Astrocyte (in vitro differentiated cells and primary cell): Measurements from ENCODE around the gene APC2. TPM values are rescaled to one million over a fixed set of nuclear protein-coding genes. Genes with fewer than 3 reads are reported as not detected.

ENCODE experiments used
- DNase-seq: peaks from one replicate; pipeline ENCODE4 v3.0.0-alpha.2; 2010; ENCODE audit warnings: low read depth
- FAIRE-seq: peaks from 2 replicates; lab custom pipeline; 2011; peaks lifted over from hg19 to GRCh38; lab: Jason Lieb, UNC
- H2AFZ ChIP-seq: 2 replicates; pipeline ENCODE4 v1.6.0; 2012; ENCODE audit warnings: low read depth, low read length, inconsistent platforms
- H3K27ac ChIP-seq: 2 replicates; pipeline ENCODE4 v1.5.1; 2011; ENCODE audit warnings: low read depth, low read length, inconsistent platforms
- H3K27me3 ChIP-seq: 2 replicates; pipeline ENCODE4 v1.6.0; 2011; ENCODE audit warnings: low read length, inconsistent platforms; ENCODE audit not compliant: insufficient read depth
- H3K36me3 ChIP-seq: 2 replicates; pipeline ENCODE4 v1.5.1; 2011; ENCODE audit warnings: low read length, inconsistent platforms; ENCODE audit not compliant: insufficient read depth
- H3K4me1 ChIP-seq: 2 replicates; pipeline ENCODE4 v1.5.1; 2011; ENCODE audit warnings: low read length, inconsistent platforms; ENCODE audit not compliant: insufficient read depth
- H3K4me2 ChIP-seq: 2 replicates; pipeline ENCODE4 v1.6.0; 2012; ENCODE audit warnings: low read length, inconsistent platforms
- H3K4me3 ChIP-seq: 2 replicates; pipeline ENCODE4 v1.5.1; 2011; ENCODE audit warnings: low read depth, mild to moderate bottlenecking, low read length, inconsistent platforms; ENCODE audit not compliant: insufficient read depth
- H3K79me2 ChIP-seq: 2 replicates; pipeline ENCODE4 v1.6.0; 2012; ENCODE audit warnings: mild to moderate bottlenecking, low read length, inconsistent platforms; ENCODE audit not compliant: insufficient read depth
- H3K9ac ChIP-seq: 2 replicates; pipeline ENCODE4 v1.6.0; 2012; ENCODE audit warnings: mild to moderate bottlenecking, low read length, inconsistent platforms
- H3K9me3 ChIP-seq: 2 replicates; pipeline ENCODE4 v1.5.1; 2012; ENCODE audit warnings: low read depth, mild to moderate bottlenecking, low read length, inconsistent platforms; ENCODE audit not compliant: insufficient read depth
- H4K20me1 ChIP-seq: 2 replicates; pipeline ENCODE4 v1.6.0; 2012; ENCODE audit warnings: low read length, inconsistent platforms; ENCODE audit not compliant: insufficient read depth
- H3K27ac Mint-ChIP-seq: one replicate; pipeline ENCODE4 v1.8.0; 2021; ENCODE audit warnings: mild to moderate bottlenecking, mixed read lengths; ENCODE audit not compliant: unreplicated experiment
- H3K27me3 Mint-ChIP-seq: one replicate; pipeline ENCODE4 v1.8.0; 2021; ENCODE audit warnings: low read depth, mixed read lengths; ENCODE audit not compliant: unreplicated experiment
- H3K36me3 Mint-ChIP-seq: one replicate; pipeline ENCODE4 v1.8.0; 2021; ENCODE audit warnings: low read depth, mixed read lengths; ENCODE audit not compliant: unreplicated experiment
- H3K4me1 Mint-ChIP-seq: one replicate; pipeline ENCODE4 v1.8.0; 2021; ENCODE audit warnings: low read depth, mixed read lengths; ENCODE audit not compliant: unreplicated experiment
- H3K4me3 Mint-ChIP-seq: one replicate; pipeline ENCODE4 v1.8.0; 2021; ENCODE audit warnings: mild to moderate bottlenecking, moderate library complexity, mixed read lengths; ENCODE audit not compliant: unreplicated experiment
- H3K9me3 Mint-ChIP-seq: one replicate; pipeline ENCODE4 v1.8.0; 2021; ENCODE audit warnings: mild to moderate bottlenecking, mixed read lengths; ENCODE audit not compliant: unreplicated experiment
- EZH2 ChIP-seq: IDR thresholded peaks from 2 replicates; pipeline ENCODE4 v1.6.1; 2012; ENCODE audit warnings: mild to moderate bottlenecking, low read length, inconsistent platforms; ENCODE audit not compliant: insufficient read depth
- total RNA-seq: library from RNA; stranded (reverse); gene quantifications from 2 replicates; pipeline ENCODE4 v1.2.1, GENCODE V29; 2021
- TF ChIP-seq, protein P1 (sequence below): IDR thresholded peaks from 2 replicates; pipeline ENCODE4 v1.5.1; 2011; ENCODE audit warnings: low read depth, mild to moderate bottlenecking, inconsistent platforms, low read length, moderate library complexity; ENCODE audit not compliant: insufficient read depth

Gene APC2
- total RNA-seq, 1 donor from 2014 or later, result 7.1 TPM

DNA sequence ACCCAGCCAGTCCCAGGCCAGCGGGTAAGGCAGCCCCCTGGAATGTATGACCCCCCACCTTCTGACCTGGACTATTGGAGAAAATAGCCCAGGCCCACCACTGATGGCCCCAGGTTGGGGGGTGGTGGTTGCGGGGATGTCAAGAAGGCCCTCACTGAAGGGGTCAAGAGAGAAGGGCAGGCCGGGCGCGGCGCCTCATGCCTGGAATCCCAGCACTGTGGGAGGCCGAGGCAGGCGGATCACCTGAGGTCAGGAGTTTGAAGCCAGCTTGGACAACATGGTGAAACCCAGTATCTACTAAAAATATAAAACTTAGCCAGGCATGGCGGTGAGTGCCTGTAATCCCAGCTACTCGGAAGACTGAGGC lies 64.4 kb downstream of the APC2 start:
- Histone ChIP-seq H3K9ac (no peak overlapping the region), H4K20me1 (no peaks in the 10 kb centered on the region), H3K36me3 (no peaks in the 10 kb centered on the region), H2AFZ (no peak overlapping the region), H3K4me1 (peaks cover 4% of the 10 kb centered on the region), H3K27me3 (peaks cover 2% of the 10 kb centered on the region), H3K9me3 (peaks cover 4% of the 10 kb centered on the region), H3K27ac (no peak overlapping the region), H3K4me3 (no peak overlapping the region), H3K79me2 (no peaks in the 10 kb centered on the region), H3K4me2 (no peak overlapping the region)
- DNase-seq, result no peak
- TF ChIP-seq, protein P1, sequence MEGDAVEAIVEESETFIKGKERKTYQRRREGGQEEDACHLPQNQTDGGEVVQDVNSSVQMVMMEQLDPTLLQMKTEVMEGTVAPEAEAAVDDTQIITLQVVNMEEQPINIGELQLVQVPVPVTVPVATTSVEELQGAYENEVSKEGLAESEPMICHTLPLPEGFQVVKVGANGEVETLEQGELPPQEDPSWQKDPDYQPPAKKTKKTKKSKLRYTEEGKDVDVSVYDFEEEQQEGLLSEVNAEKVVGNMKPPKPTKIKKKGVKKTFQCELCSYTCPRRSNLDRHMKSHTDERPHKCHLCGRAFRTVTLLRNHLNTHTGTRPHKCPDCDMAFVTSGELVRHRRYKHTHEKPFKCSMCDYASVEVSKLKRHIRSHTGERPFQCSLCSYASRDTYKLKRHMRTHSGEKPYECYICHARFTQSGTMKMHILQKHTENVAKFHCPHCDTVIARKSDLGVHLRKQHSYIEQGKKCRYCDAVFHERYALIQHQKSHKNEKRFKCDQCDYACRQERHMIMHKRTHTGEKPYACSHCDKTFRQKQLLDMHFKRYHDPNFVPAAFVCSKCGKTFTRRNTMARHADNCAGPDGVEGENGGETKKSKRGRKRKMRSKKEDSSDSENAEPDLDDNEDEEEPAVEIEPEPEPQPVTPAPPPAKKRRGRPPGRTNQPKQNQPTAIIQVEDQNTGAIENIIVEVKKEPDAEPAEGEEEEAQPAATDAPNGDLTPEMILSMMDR, result no peak
- TF ChIP-seq EZH2, result no peak
- H3K36me3 Mint-ChIP-seq, result no peaks in the 10 kb centered on the region
- no peak overlapping the region for H3K4me3 Mint-ChIP-seq
- peak overlapping the region; percentile 66 for H3K27ac Mint-ChIP-seq
- no peak for FAIRE-seq
- H3K4me1 Mint-ChIP-seq, result no peaks in the 10 kb centered on the region
- peaks cover 16% of the 10 kb centered on the region for H3K27me3 Mint-ChIP-seq
- H3K9me3 Mint-ChIP-seq, result no peaks in the 10 kb centered on the region

DNA sequence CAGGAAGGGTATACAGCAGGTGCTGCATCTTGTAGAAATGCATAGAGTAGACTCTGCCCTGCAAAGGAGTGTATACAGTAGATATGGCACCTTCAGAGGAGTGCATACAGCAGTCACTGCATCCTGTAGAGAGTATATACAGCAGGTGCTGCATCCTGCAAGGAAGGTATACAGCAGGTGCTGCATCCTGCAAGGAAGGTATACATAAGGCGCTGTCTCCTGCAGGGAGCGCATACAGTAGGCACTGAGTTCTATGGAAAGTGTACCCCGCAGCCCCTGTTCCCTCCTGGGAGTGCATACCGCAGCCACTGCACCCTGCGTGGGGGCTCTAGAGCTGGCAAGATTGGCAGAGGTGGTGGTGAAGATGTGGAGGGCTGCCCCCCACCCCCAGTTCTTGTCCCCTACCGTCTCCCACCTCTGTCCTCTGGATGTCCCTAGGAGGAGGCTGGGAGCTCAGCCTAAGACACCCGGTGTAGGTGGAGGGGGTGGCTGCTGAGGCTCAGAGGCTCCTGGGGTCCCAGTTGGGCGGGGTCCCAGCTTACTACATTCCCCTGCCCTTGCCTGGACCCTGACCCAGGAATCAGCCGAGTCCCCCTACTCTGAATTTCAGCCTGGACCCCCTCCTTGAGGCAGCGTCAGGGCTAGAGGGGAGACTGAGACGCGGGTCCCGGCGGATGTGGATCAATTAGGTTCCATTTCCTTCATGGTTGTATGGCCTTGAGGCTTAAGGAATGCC lies 65.2 kb downstream of the APC2 start:
- peaks cover 19% of the 10 kb centered on the region for H3K27me3 Mint-ChIP-seq
- no peak overlapping the region for H3K27ac Mint-ChIP-seq
- H3K9me3 Mint-ChIP-seq, result no peaks in the 10 kb centered on the region

GRCh38 chr19:1516395-1516753 lies 66.5 kb downstream of the APC2 start:
- H3K4me2 ChIP-seq, result no peak overlapping the region
- Mint-ChIP-seq H3K27me3 (peaks cover 23% of the 10 kb centered on the region), H3K4me1 (no peaks in the 10 kb centered on the region), H3K4me3 (no peak overlapping the region), H3K9me3 (no peaks in the 10 kb centered on the region), H3K27ac (no peak overlapping the region), H3K36me3 (no peaks in the 10 kb centered on the region)
- H4K20me1 ChIP-seq, result no peaks in the 10 kb centered on the region
- no peaks in the 10 kb centered on the region for H3K36me3 ChIP-seq
- H3K27me3 ChIP-seq, result peaks cover 2% of the 10 kb centered on the region
- H3K4me1 ChIP-seq, result peaks cover 4% of the 10 kb centered on the region
- no peak overlapping the region for H3K4me3 ChIP-seq
- no peaks in the 10 kb centered on the region for H3K79me2 ChIP-seq
- H2AFZ ChIP-seq, result no peak overlapping the region
- no peak for FAIRE-seq
- no peak for DNase-seq
- H3K27ac ChIP-seq, result no peak overlapping the region
- H3K9me3 ChIP-seq, result peaks cover 4% of the 10 kb centered on the region
- TF ChIP-seq, protein P1, result no peak
- no peak for TF ChIP-seq EZH2
- no peak overlapping the region for H3K9ac ChIP-seq

More for the DNA sequence above, 65.2 kb downstream of the APC2 start:
- Histone ChIP-seq H3K4me3 (no peak overlapping the region), H3K27ac (no peak overlapping the region), H3K9me3 (peaks cover 4% of the 10 kb centered on the region), H3K27me3 (peaks cover 2% of the 10 kb centered on the region), H2AFZ (no peak overlapping the region), H3K36me3 (no peaks in the 10 kb centered on the region), H4K20me1 (no peaks in the 10 kb centered on the region), H3K4me1 (peaks cover 4% of the 10 kb centered on the region), H3K79me2 (no peaks in the 10 kb centered on the region), H3K4me2 (no peak overlapping the region), H3K9ac (no peak overlapping the region)
- H3K4me1 Mint-ChIP-seq, result no peaks in the 10 kb centered on the region
- DNase-seq, result no peak
- H3K36me3 Mint-ChIP-seq, result no peaks in the 10 kb centered on the region
- H3K4me3 Mint-ChIP-seq, result no peak overlapping the region
- FAIRE-seq, result no peak
- no peak for TF ChIP-seq EZH2
- TF ChIP-seq, protein P1, result no peak
